Measurements from ENCODE around the gene TMEM87B. TPM values are rescaled to one million over a fixed set of nuclear protein-coding genes. Genes with fewer than 3 reads are reported as not detected.

Gene TMEM87B
- total RNA-seq, 1 experiment from 2014 or later, result 18.7 TPM

DNA sequence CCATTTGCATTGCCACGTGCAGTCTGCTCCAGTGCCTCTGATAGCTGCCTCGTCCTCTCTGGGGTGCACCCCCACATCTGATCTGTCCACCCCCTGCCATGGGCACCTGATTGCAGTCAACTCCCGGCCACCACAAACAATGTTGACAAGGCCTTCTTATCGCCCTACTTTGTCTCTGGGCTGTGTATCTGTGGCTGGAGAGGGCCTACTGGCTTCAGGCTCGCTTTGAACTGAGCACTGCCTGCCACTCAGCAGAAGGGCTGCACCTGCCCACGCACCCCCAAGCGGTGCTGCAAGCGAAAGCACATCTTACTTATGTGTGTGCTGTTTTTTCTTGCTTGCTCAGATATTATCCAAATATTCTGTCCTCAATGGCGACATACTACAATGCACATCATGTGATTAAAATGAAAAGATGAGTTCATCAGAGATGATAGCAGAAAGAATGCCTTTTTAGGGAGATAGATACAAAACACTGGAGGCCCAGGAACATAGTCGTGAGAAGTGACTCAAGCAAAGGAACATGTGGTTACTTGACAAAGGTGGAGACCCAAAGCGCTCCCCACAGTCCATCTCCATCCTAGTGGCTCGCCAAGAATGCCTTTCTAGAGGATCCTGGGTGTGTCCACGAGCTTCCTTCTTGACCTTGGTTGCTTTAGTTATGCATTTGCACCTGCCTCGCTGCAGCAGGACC, 111.9 kb downstream of the TMEM87B start:
- DNase-seq (ENCODE audit: low spot score), result no peak

DNA sequence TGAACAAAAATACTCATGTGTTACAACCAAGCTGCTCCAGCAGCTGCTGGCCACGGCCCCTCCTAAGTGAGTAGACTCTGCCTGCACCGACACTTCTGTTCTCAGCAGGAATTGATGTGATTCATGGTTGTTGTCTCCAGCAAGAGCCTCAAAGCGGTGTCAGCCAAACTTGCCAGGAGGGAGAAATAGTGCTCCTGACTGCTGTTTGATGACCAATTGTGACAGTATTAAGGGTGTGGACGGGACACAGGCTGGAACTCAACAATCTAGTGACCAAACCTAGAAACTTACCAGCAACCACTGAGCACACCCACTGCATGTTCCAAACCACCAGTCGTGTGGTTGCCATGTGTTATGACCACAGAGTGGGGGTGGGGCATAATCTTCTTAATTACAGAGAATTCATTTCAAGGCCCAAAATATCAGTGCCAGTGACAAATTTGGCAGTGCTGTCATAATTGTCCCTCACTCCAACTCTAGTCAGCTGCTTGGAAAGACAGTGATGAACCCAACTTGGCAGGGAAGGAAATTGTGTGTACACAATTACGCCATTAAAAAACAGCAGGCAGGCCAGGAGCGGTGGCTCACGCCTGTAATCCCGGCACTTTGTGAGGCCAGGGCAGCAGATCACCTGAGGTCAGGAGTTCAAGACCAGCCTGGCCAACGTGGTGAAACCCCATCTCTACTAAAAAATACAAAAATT, 113.5 kb downstream of the TMEM87B start:
- DNase-seq (ENCODE audit: low spot score), result no peak

Other genes starting within 250 kb of the TMEM87B start
- 82.4 and 97.6 TPM in 2 replicates for gene ANAPC1, start 171.1 kb upstream of the TMEM87B start, total RNA-seq (2014; rRNA removed; shearing (Covaris generic))
- 0.34 and 0.46 TPM in 2 replicates for gene MERTK, start 156.7 kb upstream of the TMEM87B start, total RNA-seq (2014; rRNA removed; shearing (Covaris generic))
- gene FBLN7, start 83.1 kb downstream of the TMEM87B start, total RNA-seq (2014; rRNA removed; shearing (Covaris generic)), result 0.03 and 0.05 TPM in 2 replicates
- gene ZC3H8, start 199.8 kb downstream of the TMEM87B start, total RNA-seq (2014; rRNA removed; shearing (Covaris generic)), result 4.0 and 5.9 TPM in 2 replicates
- gene ZC3H6, start 220.3 kb downstream of the TMEM87B start, total RNA-seq (2014; rRNA removed; shearing (Covaris generic)), result 0.50 and 1.2 TPM in 2 replicates

All from HT-29 (cell line).